ENCODE results near the gene NACC2.

GRCh38 chr9:136042541-136042940 is 52.5 kb downstream of the NACC2 start:
- TF ChIP-seq POLR2A (IDR thresholded peaks at IDR 0.05; ENCODE audit: low read length) (no peak), GATA1 (IDR thresholded peaks at IDR 0.05; ENCODE audit: low read depth, low read length) (no peak)

Measured in erythroblast (primary cell).